Measurements from ENCODE around the gene DNAJB9.

Gene DNAJB9

DNA sequence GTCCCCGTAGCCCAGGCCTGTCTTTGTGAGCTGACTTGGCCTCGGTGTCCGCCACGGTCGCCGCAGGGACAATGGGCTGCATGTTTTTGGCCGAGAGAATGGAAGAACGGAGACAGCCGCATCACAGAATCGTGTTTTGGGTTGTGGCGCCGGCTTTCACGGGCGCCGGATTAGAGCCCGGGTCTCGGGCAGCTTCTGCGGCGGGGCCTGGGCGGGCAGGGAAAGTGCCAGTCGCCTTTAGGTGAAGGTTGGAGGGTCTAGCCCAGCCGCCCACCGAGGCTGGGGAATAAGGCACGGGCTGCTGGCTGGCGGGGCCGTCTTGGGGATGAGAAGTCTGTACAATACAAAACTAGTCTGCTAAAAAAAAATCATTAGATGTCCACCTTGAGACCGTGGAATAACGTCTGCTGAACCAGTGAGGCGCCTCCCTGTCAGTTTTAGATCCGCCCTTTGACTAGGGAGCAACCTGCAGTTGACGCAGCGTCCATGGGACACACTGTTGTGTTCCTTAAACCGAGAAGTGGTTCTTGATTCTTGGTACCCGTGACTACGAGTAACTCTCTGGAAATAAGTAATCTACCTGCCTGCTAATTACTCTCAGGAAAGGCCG lies 577 bp downstream of the DNAJB9 start:
- DNase-seq, result no peak

DNA sequence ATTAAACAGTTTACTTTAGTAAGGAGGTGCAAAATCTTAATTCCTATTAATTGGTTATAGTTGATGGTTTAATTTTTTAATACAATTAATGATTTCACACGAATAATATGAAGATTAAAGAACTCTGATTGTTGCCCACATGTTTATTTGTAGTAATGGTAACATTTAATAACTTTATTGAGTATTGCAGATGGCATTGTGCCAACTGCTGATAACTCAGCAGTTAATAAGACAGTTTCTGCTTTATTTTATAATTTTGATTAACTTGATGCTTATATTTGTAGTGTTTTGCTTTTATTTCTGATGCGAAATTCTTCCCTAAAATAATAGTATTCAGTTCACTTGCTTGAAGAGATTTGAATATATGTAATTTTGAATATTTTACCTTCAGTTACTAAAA lies 2.8 kb downstream of the DNAJB9 start:
- DNase-seq, result no peak

DNA sequence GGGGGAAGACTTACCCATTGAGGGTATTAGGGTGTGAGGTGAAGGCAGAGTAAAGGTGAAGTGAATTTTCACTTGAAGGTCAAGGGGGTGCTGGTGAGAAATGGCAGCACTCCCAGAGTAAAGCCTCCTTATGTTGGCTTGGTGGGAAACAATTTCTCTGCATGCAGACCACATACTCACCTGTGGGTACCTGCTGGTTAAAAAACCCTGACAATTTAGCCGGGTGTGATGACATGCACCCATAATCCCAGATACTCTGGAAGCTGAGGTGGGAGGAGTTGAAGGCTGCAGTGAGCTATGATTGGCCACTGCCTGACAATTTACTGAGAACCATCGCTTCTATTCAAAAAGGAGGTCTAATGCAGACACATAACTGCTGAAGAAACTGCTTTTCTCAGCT lies 5.5 kb downstream of the DNAJB9 start:
- DNase-seq, result no peak

DNA sequence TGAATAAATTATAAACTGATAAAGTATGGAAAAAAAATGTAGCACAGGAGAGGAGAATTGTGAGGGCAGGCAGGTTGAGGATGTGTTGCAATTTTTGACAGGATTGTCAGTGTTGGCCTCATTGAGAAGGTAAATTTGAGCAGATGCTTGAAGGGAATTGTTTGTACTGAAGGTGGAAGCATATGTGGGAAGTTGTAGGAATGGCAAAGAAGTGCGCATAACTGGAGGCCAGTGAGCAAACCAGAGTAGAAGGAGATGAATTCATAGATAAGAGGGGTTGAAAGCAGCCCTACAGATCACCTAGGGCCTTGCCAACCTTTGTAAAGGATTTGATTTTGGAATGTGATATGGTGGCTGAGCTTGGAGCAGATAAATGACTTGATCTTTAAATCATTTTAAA lies 6.4 kb downstream of the DNAJB9 start:
- DNase-seq, result no peak

DNA sequence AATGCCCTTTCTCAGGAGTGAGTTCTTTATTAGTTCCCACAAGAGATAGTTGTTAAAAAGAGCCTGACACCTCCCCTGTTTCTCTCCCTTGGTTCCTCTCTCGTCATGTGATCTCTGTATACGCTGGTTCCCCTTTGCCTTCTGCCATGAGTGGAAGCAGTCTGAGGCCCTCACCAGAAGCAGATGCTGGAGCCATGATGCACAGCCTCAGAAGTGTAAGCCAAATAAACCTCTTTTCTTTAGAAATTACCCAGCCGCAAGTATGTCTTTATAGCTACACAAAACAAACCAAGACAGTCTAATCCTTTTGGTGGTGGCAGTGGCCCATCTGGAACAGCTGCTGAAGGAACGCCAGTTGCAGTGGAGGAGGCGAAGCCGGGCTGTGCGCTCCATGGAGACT lies 9.3 kb downstream of the DNAJB9 start:
- DNase-seq, result no peak

DNA sequence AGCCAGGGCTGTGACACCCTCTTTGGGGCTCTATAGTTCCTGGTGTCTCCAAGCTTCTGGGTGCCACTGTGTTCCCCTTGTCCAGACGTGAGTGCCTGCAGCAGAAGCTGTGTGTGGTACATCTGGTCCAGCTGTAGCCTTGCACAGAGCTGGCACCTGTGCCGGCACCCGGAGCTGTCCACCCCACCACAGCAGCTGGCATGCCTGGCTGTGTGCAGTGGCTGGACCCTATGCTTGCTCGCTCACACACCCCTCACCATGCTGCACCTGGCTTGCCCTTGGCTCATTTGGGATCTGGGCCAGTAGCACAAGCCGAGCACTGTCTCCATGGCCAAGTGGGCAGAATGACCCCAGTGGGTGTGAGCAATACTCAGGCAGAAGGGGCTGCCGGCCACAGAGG lies 10.6 kb downstream of the DNAJB9 start:
- DNase-seq, result no peak

DNA sequence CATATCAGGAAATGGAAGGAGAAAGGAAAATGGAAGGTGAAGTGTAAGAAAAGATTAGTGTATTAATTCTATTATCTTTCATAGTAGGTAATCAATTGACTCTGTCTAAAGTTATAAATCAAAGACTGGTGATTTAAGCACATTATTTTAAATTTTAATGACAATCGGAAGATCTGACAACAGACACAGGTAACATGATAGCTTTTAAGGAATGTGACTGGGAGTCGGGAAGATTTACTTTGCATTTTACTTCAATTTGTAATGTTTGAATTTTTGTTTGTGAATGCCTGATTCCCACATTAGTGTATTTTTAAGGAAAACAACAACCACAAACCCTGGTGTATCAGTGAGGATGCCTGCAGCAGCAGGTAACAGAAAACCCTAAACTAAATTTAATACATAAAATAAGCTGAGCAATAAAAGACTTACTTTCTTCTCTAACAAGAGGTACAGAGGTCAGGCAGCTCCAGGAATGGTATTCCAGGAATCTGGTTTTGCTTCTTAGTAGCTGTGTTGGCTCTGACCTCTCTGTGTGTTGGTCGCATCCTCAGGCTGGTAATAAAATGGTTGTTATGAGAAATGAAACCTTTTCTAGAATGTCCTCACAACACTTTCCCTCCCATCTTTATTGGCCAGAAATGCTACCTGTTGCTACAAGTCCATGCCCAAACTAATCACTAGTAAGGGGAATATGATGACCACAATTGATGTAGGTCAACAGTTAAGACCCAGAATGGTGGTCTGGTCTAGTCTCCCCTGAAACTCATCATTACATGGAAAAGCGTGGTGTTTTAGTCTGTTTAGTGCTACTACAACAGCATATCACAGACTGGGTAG lies 12.2 kb downstream of the DNAJB9 start:
- no peak for DNase-seq

DNA sequence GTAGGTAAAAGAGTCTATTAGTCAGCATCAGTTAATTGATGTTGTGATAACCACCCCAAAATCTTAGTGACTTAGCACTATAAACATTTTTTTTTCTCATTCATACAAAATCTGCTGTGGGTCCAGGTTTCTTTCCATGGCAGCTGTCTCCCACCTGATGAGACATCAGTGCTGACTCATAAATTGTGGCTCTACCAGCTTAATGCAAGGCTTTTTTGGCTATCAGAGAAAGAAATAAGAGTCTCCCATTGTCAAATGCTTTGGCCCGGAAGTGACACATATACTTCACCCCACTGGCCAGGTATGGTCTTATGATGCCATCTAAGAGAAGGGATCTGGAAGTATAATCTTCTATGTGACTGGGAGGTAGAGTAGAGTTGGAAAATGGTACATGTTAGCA lies 14.5 kb downstream of the DNAJB9 start:
- DNase-seq, result no peak

DNA sequence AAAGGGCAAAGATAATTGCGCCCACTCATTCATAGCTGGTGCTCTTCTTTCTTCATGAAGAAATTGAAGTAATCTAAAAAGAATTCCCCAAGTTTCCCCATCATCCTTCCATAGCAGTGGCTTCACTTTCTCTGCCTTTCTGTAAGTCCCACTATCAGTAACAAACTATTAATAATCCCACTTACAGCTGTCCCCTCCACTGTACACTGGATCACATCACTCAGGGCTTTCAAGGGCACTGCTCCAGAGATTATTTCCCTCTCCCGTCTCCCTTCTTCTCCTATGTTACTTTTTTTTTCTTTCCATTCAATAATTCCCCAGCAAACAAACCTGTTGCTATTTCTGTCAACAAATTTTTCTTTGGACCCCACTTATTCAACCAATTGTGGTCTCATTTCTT lies 16.2 kb downstream of the DNAJB9 start:
- no peak for DNase-seq

DNA sequence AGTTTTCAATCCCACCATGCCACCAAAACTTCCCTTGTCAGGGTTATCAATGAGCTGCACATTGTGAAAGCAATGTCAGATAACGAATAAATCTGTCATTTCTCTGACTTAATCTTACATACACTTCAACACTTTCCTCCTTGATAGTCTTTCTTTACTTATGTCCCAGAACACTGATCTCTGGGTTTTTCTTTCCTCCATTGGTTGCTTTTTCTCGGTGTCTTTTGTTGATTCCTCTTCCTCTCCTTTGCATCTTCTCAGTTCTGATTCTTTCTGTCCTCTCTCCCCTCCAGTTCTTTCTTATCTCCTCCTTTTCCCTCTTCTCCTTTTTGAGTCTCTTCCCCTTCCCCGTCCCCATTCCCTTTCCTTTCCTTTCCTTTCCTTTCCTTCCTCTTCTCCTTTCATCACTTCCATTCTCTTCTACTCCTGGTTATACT lies 16.6 kb downstream of the DNAJB9 start:
- DNase-seq, result no peak

DNA sequence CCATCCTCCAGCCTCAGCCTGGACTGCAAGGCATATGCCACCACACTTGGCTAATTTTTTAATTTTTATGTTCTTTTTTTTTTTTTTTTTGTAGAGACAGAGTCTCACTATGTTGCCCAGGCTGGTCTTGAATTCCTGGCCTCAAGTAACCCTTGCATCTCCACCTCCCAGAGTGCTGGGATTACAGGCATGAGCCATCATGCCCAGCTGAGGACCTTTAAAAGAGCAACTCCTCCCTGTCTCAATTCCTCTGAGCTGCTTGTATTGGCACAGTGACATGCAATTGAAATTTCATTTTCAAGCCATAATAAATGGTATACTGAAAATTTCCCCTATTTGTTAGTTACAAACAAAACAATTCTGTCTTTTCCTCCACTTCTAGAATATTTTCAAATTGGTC lies 19.5 kb downstream of the DNAJB9 start:
- DNase-seq, result no peak

DNA sequence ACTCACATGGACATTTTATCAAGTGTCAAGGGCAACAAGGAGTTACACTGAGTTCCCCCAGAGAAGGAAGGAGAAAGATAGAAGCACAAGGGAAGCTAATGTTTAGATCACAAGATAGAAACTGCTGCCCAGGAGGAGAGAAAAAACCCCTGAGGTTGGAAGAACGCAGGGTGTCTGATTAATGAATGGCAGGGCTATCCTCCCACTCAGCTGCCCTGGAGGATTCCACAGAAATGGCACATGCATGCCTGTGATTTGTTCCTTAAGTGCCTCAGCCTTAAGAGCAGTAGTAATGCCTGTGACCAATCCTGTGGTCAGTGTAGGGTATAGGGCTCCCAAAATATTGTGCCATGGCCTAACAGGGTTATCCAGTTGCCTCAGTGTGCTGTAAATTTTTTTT lies 20.2 kb downstream of the DNAJB9 start:
- no peak for DNase-seq

DNA sequence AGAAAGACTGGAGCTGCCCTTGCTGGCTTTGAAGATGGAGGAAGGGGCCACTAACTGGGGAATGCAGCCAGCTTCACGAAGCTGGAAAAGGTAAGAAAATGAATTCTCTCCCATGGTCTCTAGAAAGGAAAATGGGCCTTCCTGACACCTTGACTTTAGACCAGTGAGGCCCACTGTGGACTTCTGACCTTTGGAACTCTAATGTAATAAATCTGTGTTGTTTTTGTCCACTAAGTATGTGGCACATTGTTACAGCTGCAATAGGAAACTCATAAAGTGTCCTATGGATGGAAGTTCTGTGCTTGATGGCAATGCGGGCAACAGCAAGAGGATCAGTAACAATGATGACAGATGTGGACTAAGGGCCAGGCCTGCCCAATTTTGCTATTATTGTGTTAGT lies 20.9 kb downstream of the DNAJB9 start:
- DNase-seq, result no peak

DNA sequence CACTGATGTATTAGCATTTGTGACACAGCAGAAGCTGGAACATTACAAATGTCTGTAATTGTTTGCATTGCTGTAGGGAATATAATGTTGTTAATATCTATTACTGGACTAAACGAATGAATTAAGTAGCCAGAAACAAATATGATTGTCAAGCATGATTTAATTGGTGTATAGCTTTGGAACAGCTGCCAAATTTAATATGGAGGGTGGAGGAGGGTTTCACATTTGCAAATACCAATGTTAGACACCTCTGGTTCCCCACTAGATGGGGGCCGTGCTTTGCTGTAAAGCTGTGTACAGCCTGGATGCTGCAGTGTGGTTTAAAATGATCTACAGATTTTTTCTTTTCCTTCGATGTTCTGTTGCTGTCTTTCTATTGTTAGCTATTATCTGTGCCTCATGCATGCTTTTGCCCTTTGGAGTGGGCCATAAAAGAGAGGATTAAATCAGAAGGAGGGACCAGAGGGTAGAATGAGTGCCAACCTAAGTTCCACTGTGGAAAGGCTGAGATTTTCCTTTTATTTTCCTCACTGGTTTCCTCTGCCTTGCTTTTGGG lies 23.1 kb downstream of the DNAJB9 start:
- DNase-seq, result no peak

DNA sequence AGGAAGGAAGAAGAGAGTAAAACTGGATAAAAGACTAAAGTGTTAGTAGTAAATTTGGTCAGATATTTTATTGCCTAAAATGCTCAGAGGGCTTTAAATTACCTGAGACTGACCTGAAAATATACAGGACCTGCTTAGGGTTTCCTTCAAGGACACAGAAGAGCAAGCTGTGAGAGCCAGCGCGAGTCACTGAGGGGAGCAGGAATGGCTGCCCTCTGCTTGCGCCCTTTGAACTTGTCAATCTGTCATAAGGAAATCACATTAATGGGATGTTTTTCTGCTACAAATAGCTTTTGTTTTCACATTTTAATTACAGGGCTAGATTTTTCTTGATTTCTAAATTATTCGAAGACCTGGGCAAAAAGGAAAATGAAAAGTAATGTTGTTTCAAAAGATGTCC lies 26.9 kb downstream of the DNAJB9 start:
- DNase-seq, result no peak

DNA sequence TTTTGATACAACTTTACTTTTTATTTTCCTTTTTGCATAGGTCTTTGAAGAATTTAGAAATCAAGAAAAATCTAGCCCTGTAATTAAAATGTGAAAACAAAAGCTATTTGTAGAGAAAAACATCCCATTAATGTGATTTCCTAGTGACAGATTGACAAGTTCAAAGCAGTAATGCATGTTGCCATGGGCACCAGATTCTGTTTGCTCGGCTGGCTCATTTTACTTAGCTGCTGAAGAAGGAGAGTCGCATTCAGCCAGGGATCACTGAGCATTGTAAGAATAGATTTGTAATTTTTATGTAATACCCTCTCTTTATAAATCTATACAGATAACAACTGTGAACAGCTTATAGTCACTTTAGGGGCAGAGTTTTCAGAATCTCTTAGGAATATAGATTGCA lies 28.5 kb downstream of the DNAJB9 start:
- DNase-seq, result no peak

DNA sequence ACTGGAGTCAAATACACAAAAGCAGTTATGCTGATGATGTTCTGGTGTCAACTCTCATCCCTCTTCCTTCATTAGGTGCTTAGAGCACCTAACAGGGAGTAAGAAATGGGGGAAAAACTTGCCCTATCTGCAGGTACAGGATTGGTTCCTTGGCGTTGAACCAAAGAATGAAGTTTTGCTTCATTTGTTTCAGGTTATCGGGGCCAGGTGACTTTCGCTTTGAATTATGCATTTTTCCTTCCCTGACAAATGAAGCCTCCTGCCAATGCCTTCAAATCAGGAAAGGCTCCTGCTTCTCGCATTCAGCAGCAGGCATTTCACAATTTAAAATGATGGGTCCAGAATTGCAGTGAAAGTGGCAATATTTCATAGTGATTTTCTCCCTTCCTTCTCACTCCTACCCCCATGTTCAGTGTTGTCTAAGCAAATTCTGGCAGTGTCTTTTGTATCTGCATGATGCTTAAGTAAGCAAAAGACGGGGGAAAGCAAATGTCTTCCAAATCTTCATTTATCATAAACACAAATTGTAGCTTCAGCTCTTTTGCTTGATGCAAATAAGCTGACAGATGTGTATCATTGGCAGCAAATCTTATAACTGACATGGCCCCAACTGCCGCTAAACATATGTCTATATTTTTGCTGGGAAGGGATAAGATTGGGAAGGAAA lies 29.4 kb downstream of the DNAJB9 start:
- no peak for DNase-seq

DNA sequence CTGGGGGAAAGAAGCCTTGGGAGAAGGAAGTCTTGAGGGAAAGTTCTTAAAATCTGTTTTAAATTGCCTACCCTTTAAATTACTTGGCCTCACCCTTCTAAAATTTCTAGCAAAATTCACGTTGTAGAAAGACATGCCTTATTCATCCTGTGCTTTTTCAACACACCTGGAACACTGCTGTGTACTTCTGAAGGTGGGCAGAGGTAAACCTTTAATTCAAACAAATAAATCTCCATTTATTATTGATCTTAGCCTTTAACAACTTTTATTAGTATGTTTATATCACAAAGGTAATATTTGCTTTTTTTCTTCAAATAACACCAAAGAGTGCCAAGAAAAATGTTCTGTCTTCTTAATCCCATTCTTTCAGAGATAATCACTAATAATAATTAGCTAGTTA lies 30.7 kb downstream of the DNAJB9 start:
- no peak for DNase-seq

DNA sequence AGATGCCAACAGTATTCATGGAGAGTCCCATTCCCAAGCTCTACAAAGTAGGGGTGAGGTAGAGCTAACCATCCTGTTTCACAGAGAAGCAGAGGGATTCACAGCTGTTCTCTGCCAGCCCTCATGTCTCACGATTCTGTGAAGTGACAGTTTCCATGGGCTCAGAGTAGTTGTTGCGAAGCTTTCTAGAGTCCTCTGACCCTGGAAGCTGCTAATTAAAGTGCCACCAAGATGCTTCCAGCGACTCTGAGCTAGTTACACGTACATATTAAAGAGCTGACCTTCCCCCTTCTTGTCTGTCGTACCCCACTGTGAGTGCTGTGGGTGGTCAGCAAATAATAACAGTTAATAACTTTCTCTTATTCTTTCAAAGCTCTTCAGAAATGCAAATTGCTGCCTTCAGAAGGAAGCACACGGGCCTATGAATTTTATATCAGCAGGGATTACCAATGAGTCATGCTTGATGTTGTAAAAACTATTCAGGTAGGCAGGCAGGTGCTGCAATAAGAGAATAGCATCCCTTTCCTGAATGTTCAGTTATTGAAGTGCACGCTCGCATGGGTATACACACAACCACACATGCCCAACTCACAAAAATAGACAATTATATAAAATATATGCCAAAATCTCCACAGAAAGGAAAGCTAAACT lies 34.1 kb downstream of the DNAJB9 start:
- no peak for DNase-seq

DNA sequence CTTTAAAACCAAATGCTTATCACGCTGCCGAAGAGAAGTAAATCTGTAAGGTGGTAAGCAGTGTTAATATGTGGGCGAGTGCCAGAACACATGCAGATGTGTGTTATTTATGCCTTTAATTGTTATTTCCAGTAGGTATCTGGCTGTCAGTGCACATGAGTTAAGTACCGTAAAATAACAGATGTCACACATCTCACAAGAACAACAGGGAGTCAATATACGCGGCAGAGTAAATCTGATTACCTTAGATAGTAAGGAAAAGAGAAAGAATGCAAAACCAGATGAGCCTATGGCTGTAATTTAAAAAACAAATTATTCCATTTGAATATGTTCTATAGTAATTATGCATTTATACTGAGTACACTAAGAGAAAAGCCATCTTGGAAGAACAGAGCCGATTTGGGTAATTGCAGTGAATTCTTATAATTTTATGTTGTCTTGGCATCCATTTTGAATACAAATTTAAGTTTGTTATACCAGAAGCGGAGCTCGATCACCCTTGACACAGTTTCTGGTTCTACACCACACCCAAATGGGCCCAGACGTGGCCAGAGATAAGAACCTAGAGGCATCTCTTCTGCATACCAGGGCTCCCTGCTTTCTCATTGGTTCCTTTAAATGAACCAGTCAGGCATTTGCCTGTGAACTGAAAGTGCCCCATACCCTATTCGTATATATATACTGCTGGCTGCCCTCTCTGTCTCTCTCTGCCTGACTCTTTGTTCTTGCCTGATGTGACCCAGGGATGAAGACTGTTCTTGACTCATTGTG lies 34.8 kb downstream of the DNAJB9 start:
- no peak for DNase-seq

DNA sequence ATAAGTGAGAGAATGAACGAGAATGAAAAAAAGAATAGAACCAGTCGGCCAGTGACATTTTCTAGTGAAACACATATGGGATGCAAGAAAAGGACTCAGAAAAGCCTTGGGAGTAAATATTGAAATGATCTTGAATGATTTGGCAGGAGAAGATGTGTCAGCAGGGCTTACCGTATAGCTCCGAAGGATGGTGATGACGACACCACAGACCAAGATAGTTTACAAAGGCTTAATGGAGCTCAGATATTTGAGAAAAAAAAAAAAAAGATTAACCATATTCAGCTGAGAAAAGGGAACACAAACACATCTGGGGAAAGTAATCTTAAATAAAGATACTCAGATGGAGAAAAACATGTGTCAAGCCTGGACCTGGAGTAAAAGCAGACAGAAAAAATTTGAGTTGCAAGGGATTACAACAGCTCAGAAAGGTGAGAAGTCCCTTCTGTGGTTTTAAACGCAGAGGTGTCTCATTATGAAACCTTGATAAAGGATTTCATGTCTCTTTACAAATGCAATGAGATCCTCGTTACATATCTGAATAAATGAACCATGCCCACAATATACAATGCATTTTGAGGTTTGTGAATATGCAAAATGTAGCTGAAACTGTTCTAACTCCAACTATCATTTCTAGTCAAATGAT lies 36.0 kb downstream of the DNAJB9 start:
- DNase-seq, result no peak

DNA sequence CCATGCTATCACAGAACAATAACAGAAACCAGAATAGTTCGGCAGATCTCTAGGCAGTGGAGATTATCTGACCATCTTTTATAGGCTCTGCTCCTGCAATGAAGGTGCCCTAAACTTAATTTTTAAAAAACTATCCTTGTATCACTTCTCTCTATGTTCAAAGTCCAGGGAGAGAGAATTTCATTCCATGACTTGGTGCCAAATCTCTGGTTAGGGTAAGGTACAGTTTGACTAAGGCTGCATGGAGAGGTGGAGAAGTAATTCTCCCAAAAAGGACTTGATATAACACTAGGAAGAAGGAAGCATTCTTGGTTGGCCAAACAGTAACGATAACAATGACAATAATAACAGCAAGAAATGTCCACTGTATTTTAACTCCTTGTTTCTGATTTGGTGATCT lies 40.0 kb downstream of the DNAJB9 start:
- DNase-seq, result no peak
